ENCODE results near the gene KCTD6. TPM values are rescaled to one million over a fixed set of nuclear protein-coding genes. Genes with fewer than 3 reads are reported as not detected.

Gene KCTD6
- total and polyA plus RNA-seq, 2 experiments from 2014 or later = 28.3 to 34.6 TPM

DNA sequence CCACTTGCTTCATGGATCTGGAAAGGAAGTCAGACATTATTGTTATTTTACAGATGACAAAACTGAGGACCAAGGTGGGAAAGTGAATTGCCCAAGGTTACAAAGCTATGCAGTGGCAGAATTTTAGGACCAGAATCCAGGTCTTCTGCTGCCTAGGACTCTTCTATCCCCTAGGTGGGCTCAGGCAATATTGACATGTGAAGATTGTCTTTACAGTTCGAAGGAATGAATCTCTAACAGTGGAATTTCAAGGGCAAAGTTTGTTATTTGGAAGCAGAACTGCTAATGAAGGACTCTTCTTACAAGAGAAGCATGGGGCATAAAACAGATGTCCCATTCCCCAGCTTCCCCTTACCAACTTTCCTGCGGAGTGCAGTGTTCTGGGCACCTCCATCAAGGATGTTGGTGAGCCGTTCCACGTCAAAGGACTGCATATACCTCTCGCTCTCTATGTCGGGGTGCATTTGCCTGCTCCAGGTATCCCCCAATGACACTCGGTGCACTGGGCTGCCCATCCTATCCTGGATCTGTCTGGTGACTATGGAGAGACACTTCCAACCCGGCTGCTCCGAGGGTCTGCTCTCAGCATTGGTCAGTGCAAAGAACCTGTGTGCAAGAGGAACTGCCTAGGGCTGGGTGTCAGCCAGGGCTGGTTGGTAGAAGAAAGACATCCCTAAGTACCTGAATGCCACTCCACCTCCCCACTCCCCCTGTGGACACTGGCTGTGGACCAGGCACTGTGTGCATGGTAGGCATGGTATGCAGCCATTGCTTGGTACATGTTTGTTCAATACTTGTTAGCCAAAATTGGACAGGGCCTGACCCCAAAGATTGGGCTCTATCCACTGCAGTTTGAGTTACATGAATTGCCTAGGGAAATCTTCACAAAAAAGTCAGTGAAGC is 42.9 kb downstream of the KCTD6 start (continued):
- no peak for TF ChIP-seq CTCF (conservative IDR thresholded peaks at IDR 0.05; ENCODE audit: low read depth in 2 of 2)
- no peak for TF ChIP-seq POLR2AphosphoS5 (IDR thresholded peaks at IDR 0.05; ENCODE audit: low read depth)
- no peak for TF ChIP-seq NANOG (IDR thresholded peaks at IDR 0.05; ENCODE audit: borderline replicate concordance)
- TF ChIP-seq, protein P1, sequence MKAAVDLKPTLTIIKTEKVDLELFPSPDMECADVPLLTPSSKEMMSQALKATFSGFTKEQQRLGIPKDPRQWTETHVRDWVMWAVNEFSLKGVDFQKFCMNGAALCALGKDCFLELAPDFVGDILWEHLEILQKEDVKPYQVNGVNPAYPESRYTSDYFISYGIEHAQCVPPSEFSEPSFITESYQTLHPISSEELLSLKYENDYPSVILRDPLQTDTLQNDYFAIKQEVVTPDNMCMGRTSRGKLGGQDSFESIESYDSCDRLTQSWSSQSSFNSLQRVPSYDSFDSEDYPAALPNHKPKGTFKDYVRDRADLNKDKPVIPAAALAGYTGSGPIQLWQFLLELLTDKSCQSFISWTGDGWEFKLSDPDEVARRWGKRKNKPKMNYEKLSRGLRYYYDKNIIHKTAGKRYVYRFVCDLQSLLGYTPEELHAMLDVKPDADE (IDR thresholded peaks at IDR 0.05) = no peak
- TF ChIP-seq ZNF331 (CRISPR knock-in tag; IDR thresholded peaks at IDR 0.05; ENCODE audit: low read depth) = no peak
- TF ChIP-seq EZH2phosphoT487 (IDR thresholded peaks at IDR 0.05; ENCODE audit: unreplicated experiment) = no peak

GRCh38 chr3:58535531-58536500 is 43.9 kb downstream of the KCTD6 start:
- no peak overlapping the region for H3K4me2 ChIP-seq
- no peaks in the 10 kb centered on the region for H3K36me3 ChIP-seq (ENCODE audit: insufficient read depth)
- no peaks in the 10 kb centered on the region for H3K9me2 ChIP-seq (ENCODE audit: insufficient read depth)
- Mint-ChIP-seq H3K4me3 (no peak overlapping the region), H3K36me3 (ENCODE audit: low read depth) (no peaks in the 10 kb centered on the region), H3K27me3 (ENCODE audit: insufficient read depth, low read depth, poor library complexity) (peaks cover 7% of the 10 kb centered on the region), H3K9me3 (no peaks in the 10 kb centered on the region), H3K27ac (no peak overlapping the region), H3K4me1 (peaks cover 17% of the 10 kb centered on the region)
- H4K20me1 ChIP-seq (replicated peaks; ENCODE audit: insufficient read depth) = no peaks in the 10 kb centered on the region
- ATAC-seq (no peak), DNase-seq (ENCODE audit: low spot score) (no peak)
- H3F3A ChIP-seq (replicated peaks; ENCODE audit: low read depth) = no peaks in the 10 kb centered on the region
- no peak overlapping the region for H3K4me3 ChIP-seq
- no peaks in the 10 kb centered on the region for H3K27me3 ChIP-seq (ENCODE audit: insufficient read depth)
- H3K4me1 ChIP-seq (ENCODE audit: insufficient read depth) = no peaks in the 10 kb centered on the region
- no peak overlapping the region for H2AFZ ChIP-seq
- no peaks in the 10 kb centered on the region for H3K79me2 ChIP-seq (replicated peaks; ENCODE audit: insufficient read depth)
- no peak overlapping the region for H3K27ac ChIP-seq (ENCODE audit: low read depth)
- TF ChIP-seq STAT1 (IDR thresholded peaks at IDR 0.05; ENCODE audit: unreplicated experiment) (no peak), EZH2phosphoT487 (IDR thresholded peaks at IDR 0.05; ENCODE audit: unreplicated experiment) (no peak), CTCF (conservative IDR thresholded peaks at IDR 0.05; ENCODE audit: low read depth in 2 of 2) (no peak), REST (IDR thresholded peaks at IDR 0.05; ENCODE audit: unreplicated experiment) (no peak)
